Stimulated activated CD4-positive, alpha-beta T cell treated with anti-CD3 and anti-CD28 coated beads, Interleukin-12 subunit alpha, Interleukin-12 subunit beta, amount 100 ng/mL, for 48 hours (primary cell): ENCODE data around the gene FGFRL1.

Experiments used
- DNase-seq, 3 donors: peaks; one replicate each; pipeline ENCODE4 v3.0.0-alpha.2; 2020; ENCODE audit warnings: low read depth in 2 of 3, low spot score in 1 of 3

Gene FGFRL1

GRCh38 chr4:1021386-1022050, 10.1 kb downstream of the FGFRL1 start:
- DNase-seq: no peak

- no peak for DNase-seq
Observed at GRCh38 chr4:1022051-1022738, 10.8 kb downstream of the FGFRL1 start.

DNA sequence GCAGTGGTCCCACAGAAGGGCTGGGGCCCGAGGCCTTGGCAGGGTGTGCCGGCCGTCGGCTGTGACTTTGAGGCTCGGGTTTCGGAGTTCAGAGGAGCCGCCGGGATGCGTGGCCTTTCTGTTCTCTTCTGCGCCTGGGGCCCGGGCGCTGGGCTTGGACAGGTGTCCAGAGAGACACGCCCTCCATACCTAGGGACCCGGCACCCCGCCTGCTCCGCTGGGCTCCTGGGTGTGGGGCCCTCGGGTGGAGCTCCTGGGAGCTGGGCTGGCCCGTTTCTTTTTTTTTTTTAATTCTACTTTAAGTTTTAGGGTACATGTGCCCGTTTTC, 11.3 kb downstream of the FGFRL1 start:
- DNase-seq: no peak

- no peak for DNase-seq
Observed at GRCh38 chr4:1023075-1023640, 11.7 kb downstream of the FGFRL1 start.

DNA sequence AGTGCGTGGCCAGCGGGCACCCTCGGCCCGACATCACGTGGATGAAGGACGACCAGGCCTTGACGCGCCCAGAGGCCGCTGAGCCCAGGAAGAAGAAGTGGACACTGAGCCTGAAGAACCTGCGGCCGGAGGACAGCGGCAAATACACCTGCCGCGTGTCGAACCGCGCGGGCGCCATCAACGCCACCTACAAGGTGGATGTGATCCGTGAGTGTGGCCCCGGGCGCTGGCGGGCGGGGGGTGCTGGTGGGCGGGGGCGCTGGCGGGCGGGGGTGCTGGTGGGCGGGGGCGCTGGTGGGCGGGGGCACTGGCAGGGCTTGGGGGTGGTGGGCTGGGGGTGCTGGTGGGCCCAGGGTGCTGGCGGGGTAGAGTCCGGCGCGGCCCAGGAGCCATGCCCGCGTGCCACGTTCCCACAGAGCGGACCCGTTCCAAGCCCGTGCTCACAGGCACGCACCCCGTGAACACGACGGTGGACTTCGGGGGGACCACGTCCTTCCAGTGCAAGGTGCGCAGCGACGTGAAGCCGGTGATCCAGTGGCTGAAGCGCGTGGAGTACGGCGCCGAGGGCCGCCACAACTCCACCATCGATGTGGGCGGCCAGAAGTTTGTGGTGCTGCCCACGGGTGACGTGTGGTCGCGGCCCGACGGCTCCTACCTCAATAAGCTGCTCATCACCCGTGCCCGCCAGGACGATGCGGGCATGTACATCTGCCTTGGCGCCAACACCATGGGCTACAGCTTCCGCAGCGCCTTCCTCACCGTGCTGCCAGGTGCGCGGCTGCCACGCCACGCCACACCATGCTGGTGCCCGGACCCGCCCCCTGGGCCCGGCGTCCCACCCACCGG, 12.7 kb downstream of the FGFRL1 start:
- DNase-seq: no peak

DNA sequence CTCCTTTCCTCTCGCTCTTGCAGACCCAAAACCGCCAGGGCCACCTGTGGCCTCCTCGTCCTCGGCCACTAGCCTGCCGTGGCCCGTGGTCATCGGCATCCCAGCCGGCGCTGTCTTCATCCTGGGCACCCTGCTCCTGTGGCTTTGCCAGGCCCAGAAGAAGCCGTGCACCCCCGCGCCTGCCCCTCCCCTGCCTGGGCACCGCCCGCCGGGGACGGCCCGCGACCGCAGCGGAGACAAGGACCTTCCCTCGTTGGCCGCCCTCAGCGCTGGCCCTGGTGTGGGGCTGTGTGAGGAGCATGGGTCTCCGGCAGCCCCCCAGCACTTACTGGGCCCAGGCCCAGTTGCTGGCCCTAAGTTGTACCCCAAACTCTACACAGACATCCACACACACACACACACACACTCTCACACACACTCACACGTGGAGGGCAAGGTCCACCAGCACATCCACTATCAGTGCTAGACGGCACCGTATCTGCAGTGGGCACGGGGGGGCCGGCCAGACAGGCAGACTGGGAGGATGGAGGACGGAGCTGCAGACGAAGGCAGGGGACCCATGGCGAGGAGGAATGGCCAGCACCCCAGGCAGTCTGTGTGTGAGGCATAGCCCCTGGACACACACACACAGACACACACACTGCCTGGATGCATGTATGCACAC, 13.6 kb downstream of the FGFRL1 start:
- no peak for DNase-seq

DNA sequence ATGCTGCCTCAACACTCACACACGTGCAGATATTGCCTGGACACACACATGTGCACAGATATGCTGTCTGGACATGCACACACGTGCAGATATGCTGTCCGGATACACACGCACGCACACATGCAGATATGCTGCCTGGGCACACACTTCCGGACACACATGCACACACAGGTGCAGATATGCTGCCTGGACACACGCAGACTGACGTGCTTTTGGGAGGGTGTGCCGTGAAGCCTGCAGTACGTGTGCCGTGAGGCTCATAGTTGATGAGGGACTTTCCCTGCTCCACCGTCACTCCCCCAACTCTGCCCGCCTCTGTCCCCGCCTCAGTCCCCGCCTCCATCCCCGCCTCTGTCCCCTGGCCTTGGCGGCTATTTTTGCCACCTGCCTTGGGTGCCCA, 14.7 kb downstream of the FGFRL1 start:
- peak in 2 of 3 donors; percentile 45 to 49 for DNase-seq

- no peak for DNase-seq
Observed at GRCh38 chr4:1027219-1027914, 15.9 kb downstream of the FGFRL1 start.

DNA sequence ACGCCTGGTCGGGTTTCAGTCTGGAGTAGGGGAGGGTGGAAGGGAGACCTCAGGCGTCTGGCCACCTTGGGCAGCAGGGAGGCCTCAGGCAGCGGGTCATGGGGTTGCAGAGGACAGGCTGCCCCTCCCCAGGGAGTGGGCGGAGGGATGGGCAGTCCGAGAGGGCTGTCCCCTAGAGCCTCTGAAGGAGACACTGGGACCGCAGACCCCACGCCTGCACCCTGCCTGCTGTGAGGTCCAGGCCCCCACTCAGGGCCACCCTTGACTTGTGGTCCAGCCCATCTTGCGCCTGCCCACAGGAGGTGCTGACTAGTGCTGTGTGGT, 16.5 kb downstream of the FGFRL1 start:
- DNase-seq: no peak

GRCh38 chr4:1028574-1029220, 17.3 kb downstream of the FGFRL1 start:
- DNase-seq: no peak

GRCh38 chr4:1029529-1029928, 18.1 kb downstream of the FGFRL1 start:
- no peak for DNase-seq

GRCh38 chr4:1030031-1030430, 18.6 kb downstream of the FGFRL1 start:
- DNase-seq: no peak

- DNase-seq: no peak
Observed at GRCh38 chr4:1030559-1030958, 19.1 kb downstream of the FGFRL1 start.

- no peak for DNase-seq
Observed at GRCh38 chr4:1031346-1031745, 19.9 kb downstream of the FGFRL1 start.

DNA sequence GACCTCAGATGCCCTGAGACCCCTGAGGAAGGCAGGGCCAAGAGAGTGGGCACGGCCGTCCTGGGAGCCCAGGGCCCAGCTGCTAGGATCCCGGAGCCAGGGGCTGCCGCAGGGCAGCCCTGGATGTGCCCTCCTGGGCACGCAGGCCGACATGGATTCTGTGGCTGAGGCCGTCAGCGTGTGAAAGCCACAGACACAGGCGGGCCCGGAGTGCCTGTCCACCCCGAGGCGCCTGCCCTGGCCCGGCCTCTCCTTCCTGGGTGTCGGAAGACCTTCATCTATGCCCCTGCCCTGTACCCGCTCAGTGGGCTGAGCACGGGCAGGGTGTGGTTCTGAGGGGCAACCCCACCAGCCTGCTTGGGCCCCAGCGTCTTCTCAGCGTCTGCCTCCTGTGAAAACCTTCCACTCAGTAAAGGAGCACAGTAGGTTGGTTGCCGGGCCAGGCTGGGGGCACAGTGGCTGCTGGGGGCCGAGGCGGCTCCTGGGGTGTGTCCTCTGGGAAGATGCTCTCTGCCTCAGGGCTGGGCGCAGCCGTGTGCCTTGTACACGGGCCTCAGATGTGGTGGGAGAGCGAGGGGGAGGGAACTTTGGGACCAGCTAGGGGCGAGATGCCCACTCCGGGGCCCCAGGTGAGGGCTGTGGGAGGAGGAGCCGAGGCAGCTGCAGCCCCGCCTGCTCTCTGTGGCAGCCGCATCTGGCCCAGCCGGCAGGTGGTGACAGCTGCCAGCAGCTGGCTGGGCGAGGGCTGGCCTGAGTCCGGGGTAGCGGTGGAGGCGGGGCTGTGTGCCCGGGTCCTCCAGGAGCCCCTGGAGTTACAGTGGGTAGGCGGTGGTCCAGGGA, 20.8 kb downstream of the FGFRL1 start:
- DNase-seq: no peak

GRCh38 chr4:1032861-1033260, 21.4 kb downstream of the FGFRL1 start:
- DNase-seq: no peak

DNA sequence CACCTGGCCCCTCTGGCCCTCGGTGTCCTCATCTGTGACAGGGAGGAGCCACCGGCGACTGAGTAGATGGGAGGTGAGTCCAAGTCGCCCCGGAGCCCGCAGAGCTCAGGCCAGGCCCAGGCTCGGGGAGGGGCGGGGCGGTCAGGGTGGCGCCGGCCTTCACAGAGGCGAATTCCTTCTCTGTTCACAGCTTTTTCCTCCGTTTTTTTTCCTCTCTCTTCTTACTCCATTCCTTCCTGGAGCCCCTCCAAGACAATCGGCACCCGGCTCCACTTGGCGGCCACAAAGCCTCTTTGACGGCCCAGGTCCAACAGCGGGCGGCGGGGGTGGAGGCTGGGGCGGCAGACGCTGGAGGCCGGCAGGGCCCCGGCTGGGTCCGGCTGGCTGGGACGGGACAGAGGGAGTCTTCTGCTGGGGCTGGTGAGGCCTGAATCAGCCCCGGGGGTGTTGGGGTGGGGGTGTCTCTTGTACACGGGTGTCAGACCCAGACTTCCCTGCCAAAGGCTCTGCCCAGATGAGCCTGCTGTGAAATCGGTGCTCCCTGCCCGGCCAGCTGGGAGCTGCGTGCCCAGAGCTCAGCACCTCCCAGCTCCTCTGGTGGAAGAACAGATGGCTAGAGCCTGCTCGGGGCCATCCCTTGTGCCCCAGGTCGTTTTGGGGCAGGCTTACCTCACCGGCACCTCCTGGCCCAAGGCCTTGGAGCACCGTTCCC, 22.6 kb downstream of the FGFRL1 start:
- no peak for DNase-seq

- no peak for DNase-seq
Observed at GRCh38 chr4:1035510-1035909, 24.1 kb downstream of the FGFRL1 start.

GRCh38 chr4:1036095-1036494, 24.7 kb downstream of the FGFRL1 start:
- DNase-seq: no peak
